Stimulated activated CD4-positive, alpha-beta T cell treated with anti-CD3 and anti-CD28 coated beads, Interleukin-15, amount 100 ng/mL, for 48 hours (primary cell): ENCODE data around the gene TMEM214.
"Not testable (repeated sequence)": the region's sequence is repeated elsewhere in the genome, so short reads cannot be mapped to it uniquely, and the experiment has no call there.

Source experiments
- DNase-seq, 2 donors: peaks; one replicate each; pipeline ENCODE4 v3.0.0-alpha.2; 2020; ENCODE audit warnings: low read depth in 2 of 2

The TMEM214 gene

GRCh38 chr2:27069961-27070618 lies 37.3 kb downstream of the TMEM214 start:
- DNase-seq = no peak

GRCh38 chr2:27070653-27071276 lies 38.0 kb downstream of the TMEM214 start:
- DNase-seq = no peak

- DNase-seq = peak; percentile 78 to 90
Observed at GRCh38 chr2:27071277-27071989, 38.7 kb downstream of the TMEM214 start, which contains the start of gene OST4. Gene OST4, minus strand, starts transcription at chr2:27071654.

GRCh38 chr2:27071990-27072830 lies 39.4 kb downstream of the TMEM214 start:
- DNase-seq = no peak

- no peak for DNase-seq
Observed at GRCh38 chr2:27072920-27073319, 40.2 kb downstream of the TMEM214 start.

- DNase-seq = no peak
Observed at GRCh38 chr2:27073782-27074181, 41.0 kb downstream of the TMEM214 start.

- no peak for DNase-seq
Observed at GRCh38 chr2:27074738-27075565, 42.2 kb downstream of the TMEM214 start.

- not testable (repeated sequence) for DNase-seq
Observed at GRCh38 chr2:27075566-27075871, 42.8 kb downstream of the TMEM214 start.

- DNase-seq = no peak
Observed at GRCh38 chr2:27076323-27076722, 43.6 kb downstream of the TMEM214 start.

GRCh38 chr2:27077231-27077630 lies 44.5 kb downstream of the TMEM214 start:
- DNase-seq = no peak

- no peak for DNase-seq
Observed at GRCh38 chr2:27078267-27079194, 45.8 kb downstream of the TMEM214 start, which contains the start of gene EMILIN1. Gene EMILIN1, plus strand, starts transcription at chr2:27078615. Its CDS starts 451 bp downstream, at chr2:27079066.

GRCh38 chr2:27079233-27080139 lies 46.7 kb downstream of the TMEM214 start:
- DNase-seq = no peak

GRCh38 chr2:27080140-27080469 lies 47.3 kb downstream of the TMEM214 start:
- no peak for DNase-seq

GRCh38 chr2:27080603-27080936 lies 47.8 kb downstream of the TMEM214 start:
- no peak for DNase-seq

- no peak for DNase-seq
Observed at GRCh38 chr2:27081984-27082772, 49.4 kb downstream of the TMEM214 start.

GRCh38 chr2:27082773-27083409 lies 50.1 kb downstream of the TMEM214 start:
- DNase-seq = no peak

- no peak for DNase-seq
Observed at GRCh38 chr2:27083410-27084296, 50.9 kb downstream of the TMEM214 start.
